ENCODE measurements around the gene FRMD7.

DNA sequence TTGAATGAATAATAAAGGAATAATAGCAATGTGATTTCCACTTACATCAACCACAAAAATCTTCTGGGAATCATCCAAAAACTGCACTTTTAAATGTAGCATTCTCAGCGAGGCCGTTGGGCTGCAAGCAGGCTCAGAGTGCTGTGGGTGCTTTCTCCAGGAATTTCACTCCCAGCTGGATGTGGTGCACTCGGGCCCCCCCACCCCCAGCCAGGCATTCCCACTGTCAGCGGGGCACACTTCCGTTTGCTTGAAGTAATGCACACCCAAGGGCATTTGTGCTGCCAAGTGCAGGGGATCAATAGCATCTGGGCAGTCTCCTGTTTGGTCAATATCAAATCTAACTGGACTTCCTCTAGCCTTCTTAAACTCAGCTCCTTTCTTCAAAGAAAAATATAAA, at the start of gene FRMD7:
- TF ChIP-seq, protein P1, sequence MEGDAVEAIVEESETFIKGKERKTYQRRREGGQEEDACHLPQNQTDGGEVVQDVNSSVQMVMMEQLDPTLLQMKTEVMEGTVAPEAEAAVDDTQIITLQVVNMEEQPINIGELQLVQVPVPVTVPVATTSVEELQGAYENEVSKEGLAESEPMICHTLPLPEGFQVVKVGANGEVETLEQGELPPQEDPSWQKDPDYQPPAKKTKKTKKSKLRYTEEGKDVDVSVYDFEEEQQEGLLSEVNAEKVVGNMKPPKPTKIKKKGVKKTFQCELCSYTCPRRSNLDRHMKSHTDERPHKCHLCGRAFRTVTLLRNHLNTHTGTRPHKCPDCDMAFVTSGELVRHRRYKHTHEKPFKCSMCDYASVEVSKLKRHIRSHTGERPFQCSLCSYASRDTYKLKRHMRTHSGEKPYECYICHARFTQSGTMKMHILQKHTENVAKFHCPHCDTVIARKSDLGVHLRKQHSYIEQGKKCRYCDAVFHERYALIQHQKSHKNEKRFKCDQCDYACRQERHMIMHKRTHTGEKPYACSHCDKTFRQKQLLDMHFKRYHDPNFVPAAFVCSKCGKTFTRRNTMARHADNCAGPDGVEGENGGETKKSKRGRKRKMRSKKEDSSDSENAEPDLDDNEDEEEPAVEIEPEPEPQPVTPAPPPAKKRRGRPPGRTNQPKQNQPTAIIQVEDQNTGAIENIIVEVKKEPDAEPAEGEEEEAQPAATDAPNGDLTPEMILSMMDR (IDR thresholded peaks at IDR 0.05): no peak
- TF ChIP-seq POLR2A (IDR thresholded peaks at IDR 0.05): no peak
- TF ChIP-seq EP300 (IDR thresholded peaks at IDR 0.05): no peak
